AG10803 (cell line): Measurements from ENCODE around the gene PITHD1.

ENCODE experiments used
- DNase-seq: peaks from one replicate; pipeline ENCODE4 v3.0.0; 2010; ENCODE audit warnings: low read depth
- H3K4me3 ChIP-seq: 2 replicates; pipeline ENCODE4 v1.5.1; 2011; ENCODE audit warnings: mild to moderate bottlenecking, low read length, control low read depth
- TF ChIP-seq, protein P1 (sequence below): conservative IDR thresholded peaks from 2 replicates; pipeline ENCODE4 v1.5.1; 2011; ENCODE audit warnings: mild to moderate bottlenecking, low read length, control low read depth, inconsistent platforms

The PITHD1 gene

DNA sequence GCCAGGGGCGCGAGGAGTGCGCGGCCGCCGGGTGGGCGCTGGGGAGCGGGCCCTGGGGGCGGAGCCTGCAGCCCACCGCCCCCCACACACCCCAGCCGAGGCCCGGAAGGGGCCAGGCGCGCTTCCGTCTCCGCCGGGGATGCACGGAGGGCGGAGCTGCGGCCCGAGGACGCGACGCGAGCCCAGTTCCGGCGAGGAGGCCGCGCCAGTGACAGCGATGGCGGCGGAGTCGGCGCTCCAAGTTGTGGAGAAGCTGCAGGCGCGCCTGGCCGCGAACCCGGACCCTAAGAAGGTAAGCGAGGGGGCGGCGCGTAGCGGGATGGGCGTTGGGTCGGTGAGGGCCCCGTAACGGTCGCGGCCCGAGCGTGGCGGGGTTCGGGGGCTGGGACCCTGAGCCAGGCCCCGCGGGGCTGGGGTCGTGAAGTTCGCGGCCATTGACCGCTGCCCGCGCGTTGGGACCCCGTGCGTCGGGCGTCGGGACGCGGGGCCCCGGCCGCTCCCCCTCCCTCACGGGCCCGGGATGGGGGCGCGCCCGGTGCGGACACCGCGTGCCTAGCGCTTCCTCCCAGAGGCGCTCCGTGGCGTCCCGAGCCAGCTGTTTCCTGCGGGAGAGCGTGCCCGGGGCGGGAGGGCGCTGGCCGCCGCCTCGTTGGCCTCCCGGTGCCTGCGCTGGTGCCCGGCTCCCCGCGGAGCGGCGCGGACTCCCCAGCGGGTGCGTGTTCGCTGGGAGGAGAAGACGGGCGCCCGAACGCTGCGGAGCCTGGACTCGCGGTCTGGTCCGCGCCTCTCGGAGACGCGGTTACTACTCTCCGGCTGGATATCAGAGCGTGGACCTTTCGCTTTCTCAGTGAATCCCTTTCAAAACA is 34.7 kb upstream of the PITHD1 start, which contains the start of gene ELOA:
Gene ELOA (plus strand): TSS at position 185 of the 866 bp plus-strand sequence. CDS start 33 bp downstream, at position 218.
- peak; percentile 63 for DNase-seq
- TF ChIP-seq, protein P1, sequence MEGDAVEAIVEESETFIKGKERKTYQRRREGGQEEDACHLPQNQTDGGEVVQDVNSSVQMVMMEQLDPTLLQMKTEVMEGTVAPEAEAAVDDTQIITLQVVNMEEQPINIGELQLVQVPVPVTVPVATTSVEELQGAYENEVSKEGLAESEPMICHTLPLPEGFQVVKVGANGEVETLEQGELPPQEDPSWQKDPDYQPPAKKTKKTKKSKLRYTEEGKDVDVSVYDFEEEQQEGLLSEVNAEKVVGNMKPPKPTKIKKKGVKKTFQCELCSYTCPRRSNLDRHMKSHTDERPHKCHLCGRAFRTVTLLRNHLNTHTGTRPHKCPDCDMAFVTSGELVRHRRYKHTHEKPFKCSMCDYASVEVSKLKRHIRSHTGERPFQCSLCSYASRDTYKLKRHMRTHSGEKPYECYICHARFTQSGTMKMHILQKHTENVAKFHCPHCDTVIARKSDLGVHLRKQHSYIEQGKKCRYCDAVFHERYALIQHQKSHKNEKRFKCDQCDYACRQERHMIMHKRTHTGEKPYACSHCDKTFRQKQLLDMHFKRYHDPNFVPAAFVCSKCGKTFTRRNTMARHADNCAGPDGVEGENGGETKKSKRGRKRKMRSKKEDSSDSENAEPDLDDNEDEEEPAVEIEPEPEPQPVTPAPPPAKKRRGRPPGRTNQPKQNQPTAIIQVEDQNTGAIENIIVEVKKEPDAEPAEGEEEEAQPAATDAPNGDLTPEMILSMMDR = no peak
- H3K4me3 ChIP-seq = peak within 1 kb of the TSS; percentile 76

DNA sequence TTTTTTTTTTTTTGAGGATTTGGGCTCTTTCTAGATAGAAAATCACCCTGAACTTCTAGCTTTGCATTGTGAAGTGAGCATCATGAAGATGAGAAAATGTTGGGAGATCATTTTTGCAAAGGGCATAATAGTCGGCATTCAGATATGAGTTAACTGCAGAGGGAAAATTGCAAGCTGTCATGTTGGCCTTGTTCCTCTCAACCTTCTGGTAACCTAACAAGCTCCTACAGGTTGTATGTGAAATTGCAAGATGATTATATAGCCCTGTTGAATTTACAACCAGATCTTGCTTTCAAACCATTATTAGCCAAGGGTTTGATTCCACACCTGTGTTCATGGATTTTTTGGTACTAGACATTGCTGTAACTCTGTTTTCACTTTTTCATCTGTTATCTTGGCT is 32.7 kb upstream of the PITHD1 start:
- peak overlapping the region; percentile 11; the same call in 1 of the 2 replicates for H3K4me3 ChIP-seq
- DNase-seq = peak; percentile 53
- TF ChIP-seq, protein P1 = peak; percentile 58

DNA sequence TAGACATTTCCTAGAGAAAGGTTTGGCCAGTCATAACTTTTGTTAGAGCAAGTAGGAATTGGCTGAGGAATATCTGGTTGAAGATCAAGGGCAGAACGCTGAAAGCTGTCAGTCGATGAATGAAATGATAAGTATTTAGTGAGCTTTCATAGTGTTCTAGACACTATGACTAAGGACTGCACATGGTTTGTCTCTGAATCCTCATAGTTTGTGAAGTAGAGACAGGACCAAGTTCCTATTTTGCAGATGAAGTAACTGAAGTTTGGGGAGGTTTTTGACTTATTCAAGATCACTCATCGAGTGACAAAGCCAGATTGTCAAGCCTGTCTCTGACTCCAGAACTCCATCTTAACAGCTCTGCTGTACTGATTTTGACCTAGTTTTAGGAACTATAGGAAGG is 30.2 kb upstream of the PITHD1 start:
- H3K4me3 ChIP-seq = no peak overlapping the region
- TF ChIP-seq, protein P1 = no peak
- DNase-seq = no peak

DNA sequence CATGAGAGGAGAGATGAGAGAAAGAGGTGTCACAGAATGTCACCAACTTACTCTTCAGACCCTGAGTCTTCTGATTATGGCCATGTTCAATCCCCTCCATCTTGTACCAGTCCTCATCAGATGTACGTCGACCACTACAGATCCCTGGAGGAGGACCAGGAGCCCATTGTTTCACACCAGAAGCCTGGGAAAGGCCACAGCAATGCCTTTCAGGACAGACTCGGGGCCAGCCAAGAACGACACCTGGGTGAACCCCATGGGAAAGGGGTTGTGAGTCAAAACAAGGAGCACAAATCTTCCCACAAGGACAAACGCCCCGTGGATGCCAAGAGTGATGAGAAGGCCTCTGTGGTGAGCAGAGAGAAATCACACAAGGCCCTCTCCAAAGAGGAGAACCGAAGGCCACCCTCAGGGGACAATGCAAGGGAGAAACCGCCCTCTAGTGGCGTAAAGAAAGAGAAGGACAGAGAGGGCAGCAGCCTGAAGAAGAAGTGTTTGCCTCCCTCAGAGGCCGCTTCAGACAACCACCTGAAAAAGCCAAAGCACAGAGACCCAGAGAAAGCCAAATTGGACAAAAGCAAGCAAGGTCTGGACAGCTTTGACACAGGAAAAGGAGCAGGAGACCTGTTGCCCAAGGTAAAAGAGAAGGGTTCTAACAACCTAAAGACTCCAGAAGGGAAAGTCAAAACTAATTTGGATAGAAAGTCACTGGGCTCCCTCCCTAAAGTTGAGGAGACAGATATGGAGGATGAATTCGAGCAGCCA is 27.0 kb upstream of the PITHD1 start:
- DNase-seq = peak; percentile 65
- no peak overlapping the region for H3K4me3 ChIP-seq
- TF ChIP-seq, protein P1 = peak; percentile 70

DNA sequence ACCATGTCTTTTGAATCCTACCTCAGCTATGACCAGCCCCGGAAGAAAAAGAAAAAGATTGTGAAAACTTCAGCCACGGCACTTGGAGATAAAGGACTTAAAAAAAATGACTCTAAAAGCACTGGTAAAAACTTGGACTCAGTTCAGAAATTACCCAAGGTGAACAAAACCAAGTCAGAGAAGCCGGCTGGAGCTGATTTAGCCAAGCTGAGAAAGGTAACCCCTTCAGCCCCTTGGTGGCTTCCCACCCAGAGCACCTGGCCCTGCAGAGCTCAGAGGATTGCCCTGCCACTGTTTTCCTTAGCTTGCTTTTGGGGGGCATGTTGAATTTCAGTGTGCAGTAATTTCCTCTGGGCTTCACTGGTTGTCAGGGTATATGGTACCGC is 26.4 kb upstream of the PITHD1 start:
- H3K4me3 ChIP-seq = no peak overlapping the region
- no peak for DNase-seq
- TF ChIP-seq, protein P1 = no peak

DNA sequence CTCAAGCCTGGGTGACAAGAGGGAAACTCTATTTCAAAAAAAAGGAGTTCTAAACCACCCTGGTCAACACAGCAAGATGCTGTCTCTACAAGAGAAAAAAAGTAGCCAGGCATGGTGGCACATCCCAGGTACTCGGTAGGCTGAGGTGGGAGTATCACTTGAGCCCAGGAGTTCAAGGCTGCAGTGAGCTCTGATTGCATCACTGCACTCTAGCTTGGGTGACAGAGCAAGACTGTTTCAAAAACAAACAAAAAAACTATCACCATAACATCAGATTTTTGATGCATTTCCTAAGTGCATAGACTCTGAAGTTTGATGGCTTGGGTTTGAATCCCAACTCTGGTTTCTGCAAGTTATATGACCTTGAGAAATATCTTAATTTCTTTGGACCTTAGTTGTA is 25.3 kb upstream of the PITHD1 start:
- TF ChIP-seq, protein P1 = no peak
- no peak for DNase-seq

More for the DNA sequence above, 25.3 kb upstream of the PITHD1 start:
- no peak overlapping the region for H3K4me3 ChIP-seq
